ENCODE measurements around the gene ABCA4.

ABCA4 gene

DNA sequence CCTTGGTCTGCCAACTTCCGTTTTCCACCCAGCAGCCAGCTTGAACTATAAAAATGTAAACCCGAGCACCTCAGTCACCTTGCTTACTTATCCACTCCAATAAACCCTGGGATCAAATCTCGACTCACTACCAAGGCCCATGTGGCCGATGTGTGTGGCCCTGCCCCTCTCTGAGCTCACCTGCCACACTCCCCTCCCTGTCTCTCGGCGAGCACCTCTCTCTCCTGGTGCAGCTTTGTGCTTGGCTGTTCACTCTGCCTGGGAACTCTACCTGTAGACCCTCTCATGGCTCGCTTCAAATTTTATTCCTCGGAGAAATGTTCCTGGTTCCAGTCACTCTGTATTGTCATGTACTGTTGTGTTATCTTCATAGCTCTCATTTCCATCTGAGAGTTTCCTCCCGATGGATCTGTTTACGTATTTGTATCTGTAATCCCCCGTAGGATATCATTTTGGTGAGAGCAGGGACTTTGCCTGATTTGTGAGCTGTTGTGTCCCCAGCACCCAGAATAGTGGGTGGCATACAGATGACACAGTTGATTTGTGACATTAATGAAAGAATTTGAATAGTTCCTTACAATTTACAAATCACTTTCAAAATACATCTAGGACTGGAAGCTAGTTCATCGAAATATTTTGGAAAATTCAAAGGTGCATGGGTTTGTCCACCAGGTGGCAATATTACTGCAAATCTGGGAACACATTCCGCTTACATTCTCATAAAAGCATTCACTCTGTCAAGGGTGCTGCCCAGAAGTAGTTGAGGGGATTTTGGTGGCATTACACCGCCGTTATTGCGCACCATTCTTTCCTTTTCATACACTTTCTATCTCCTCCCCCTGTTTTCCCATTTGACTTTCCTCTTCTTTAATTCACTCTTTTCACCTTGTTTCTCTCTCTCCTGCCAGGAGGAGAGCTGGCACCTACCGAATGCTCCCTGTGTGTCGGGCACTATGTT lies 95.3 kb downstream of the ABCA4 start:
- no peak for DNase-seq

DNA sequence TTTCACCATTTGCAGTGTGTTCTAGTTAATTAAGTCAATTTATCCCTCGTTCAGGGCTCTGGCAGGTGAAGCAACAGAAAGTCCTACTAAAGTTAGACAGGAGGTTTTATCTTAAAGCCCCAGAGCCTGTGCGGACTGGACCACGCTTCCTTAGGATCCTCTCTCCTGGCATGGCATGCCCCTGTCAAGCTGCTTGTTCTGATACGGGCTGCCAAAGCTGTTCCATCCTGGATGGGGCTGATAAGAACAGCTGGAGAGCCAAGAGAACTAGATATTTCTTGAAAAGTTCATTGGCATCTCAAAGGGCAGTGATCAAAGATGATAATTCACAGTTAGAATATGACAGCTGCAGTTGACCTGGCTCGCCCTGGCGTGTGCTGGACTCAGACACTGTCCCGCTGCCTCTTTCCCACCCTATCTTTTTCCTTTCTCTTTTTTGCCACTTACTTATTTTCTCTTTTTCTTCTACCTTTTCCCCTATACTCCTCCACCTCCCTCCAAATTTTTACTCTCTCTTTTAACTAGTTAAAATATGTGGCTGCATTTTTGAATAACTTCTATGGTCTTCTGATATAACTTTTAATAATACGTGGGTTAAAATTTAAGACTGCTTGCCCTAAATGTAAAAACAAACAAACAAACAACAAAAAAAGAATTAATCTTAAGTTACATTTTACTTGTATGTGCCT lies 96.7 kb downstream of the ABCA4 start:
- DNase-seq: no peak

DNA sequence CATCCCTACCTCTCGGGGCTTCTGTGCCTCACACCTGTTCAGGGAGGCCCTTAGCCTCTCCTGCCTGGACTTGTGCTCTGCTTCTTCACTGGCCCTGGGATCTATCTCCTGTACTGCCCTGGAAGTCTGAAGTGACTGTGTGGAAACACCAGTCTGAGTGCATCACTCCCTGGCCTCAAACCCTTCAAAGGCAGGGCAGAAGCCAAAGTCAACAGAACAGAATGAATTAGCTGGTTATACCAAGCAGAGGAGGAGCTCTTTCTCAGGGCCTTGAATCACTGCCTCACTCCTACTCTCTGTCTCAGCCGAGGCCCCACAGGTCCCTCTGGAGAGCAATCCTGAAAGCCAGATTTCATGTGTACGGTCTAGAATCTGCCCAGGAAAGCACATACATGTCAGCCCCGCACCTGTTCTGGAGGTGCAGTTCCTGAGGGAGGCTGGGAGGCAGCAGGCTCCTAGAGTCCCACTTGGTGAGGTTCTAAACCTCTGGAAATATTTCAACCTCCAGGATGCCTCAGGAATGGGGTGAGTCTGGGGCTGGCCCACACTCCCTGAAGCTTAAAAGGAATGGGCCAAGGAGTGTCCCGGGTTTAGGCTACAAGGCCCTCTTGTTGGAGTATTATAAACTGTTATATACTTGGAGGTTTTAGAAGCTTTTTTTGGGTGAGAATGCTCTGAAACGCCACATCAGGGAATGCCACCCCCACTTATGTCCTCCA lies 98.3 kb downstream of the ABCA4 start:
- no peak for DNase-seq

DNA sequence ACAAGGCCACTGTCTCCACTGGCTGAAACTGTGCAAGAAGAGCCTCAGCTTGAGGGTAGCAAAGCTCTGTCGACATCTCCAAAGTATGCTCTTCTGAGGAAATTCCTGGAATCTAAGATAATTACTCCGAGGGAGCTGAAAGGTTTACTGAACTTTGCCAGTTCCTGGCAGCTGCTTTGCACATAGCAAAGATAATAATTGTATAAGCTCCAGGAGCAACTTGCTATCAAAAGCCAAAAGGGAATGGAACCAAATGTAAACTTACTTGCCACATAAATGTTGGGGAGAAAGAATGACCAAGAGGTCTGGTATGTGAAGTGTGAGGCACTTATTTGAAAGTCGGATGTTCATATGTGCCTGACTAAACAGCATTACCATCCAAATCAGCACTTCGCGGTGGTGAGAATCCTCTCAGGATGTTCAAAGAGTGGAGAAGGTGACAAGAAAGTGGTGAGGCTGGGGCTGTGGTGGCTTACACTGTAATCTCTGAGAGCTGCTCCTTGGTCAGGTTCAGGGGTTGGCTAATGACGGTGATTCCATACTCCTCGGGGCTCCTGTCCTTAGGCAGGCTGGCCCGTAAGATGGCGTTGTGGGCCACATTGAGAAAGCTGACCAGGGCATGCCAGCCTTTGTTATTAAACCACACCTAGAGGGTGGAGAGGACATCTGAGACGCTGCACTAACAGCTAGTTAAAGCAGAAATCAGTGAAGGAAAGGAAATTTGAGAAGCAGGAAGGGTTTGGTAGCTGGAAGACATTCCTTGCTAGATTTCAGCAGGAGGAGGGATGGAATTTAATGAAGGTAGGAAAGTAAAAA lies 100.0 kb downstream of the ABCA4 start:
- DNase-seq: no peak

DNA sequence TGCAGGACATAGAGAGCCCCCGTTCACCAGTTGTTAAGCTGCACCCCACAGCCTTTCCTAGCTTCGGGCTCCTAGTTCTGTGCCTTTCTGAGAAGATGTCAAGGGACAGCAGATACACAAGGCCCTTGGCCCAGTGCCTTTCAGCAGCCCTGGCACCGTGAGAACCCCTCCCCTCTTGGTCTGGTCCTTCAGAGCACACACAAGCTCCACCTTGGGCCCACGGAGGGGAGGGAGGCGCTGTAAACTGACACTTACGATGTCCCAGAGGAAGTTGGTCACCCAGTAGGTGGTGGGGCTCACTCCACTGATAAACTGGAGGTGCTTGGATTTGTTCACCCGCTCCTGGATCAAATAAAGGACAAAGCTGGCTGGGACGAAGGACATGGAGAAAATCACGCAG lies 101.6 kb downstream of the ABCA4 start:
- DNase-seq: no peak

DNA sequence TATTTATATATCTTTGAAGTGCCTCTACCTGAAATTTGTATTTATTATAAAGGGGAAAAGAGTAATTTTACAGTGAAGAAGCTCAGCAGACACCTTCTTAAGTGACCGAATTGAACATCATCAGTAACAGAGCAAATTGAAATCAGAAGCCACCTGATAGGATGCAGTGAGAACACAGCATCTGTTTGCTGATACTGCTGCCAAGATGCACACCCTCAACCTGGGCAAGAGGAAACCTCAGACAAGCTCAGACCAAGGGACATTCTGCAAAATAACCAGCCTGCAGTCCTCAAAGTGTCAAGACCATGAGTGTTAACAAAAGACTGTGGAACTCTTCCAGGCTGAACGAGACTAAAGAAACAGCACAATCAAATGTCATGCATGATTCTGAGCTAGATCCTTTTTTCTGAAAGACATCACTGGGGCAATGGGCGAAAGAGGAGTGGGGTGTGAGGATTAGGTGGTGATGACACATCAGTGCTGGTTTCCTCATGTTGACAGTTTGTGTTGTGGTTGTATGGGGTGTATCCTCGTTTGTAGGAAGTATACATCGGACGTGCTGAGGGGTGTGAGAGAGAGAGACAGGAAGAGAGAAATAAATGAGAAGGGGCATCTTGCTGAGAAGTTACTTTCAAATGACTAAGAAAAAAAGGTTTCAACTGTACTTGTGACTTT lies 103.7 kb downstream of the ABCA4 start:
- DNase-seq: no peak

DNA sequence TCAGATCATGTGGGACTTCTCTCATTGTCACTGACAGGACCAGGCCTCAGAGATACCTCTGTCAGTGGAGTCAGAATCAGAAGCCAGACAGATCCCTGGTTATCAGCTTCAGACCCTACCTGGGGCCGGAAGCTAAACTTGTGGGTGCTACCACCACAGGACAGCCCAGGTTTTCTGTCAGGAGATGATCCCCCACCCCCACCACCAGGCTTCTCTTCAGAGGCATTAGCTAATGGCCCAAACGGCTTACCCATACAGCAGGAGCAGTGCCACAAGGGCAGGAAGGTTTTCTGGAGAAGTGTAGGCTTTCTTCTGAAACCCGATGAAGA lies 105.5 kb downstream of the ABCA4 start:
- DNase-seq: no peak

DNA sequence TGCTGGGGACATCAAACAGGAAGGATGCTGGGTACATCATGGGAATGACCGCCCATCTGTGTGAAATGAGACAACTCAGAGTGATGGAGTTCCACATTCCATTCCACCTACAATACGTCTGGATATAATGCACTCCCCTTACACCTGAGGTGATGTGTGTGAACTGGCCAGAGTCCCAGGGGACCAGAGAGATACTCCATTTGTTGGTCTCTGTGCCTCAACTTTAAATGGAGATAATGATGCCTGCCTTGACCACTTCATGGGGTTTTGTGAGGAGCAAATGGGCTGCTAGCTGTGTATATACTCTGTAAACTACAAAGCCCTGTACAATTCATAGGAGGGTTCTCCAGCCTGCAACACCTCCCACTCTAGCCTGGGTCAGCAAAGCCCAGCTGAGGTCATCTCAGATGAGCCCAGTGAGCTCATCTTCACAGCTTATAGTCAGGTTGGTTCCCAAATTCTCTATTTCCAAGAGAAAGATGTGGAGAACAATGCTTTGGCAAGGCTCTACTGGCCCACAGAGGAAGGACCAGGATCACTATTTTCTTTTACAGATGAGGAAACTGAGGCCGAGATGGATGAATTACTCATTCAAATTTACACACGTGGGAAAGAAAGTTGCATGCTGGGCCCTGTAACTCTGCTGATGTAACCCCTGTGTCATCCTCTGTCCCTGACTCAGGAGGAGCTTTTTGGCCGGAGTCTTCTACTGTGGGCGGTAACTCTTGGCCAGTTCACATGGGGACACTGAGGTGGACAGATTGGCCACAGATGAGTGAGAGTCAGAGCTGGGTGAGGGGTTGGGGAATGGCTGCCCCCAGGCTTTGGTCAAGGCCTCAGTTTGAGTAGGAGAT lies 106.1 kb downstream of the ABCA4 start:
- no peak for DNase-seq

DNA sequence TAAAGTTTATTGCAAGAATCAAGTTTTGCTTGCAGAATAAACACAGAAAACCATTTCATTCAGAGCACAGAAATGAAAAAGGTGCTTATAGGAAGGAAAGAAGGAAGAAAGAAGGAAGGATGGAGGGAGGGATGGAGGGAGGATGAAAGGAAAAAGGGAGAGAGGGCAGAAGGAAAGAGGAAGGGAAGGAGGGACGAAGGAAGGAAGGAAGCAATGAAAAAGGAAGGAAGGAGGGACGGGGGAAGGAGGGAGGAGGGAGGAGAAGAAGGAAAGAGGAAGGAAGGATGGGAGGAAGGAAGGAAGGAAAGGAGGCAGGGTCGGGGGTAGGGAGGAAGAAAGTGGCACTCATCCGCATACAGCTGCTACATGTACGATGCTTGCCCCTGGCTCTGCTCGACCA lies 106.9 kb downstream of the ABCA4 start:
- no peak for DNase-seq

DNA sequence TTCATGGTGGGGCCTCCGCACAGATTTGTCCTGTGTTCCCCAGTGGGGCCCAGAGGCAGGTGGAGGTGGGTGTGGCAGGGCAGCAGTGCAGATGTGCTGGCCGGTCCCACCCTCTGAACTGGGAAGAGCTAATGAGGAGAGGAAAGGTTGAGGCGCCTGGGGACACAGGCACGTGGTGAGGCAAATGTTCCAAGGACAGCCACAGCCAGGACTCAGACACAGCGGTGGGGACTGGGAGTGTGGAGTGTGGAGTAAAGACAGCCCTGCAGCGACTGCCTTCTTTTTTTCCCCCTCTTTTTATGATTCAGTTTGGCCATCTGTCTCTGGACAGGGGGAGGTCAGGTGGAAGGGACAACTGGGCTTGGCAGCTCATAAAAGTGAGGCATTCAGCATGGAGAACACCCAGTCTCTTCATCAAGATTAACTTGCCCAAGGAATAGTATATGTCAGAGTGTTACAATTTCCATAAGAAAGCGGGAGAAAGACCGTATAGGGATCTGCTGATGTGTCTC lies 107.5 kb downstream of the ABCA4 start:
- no peak for DNase-seq

DNA sequence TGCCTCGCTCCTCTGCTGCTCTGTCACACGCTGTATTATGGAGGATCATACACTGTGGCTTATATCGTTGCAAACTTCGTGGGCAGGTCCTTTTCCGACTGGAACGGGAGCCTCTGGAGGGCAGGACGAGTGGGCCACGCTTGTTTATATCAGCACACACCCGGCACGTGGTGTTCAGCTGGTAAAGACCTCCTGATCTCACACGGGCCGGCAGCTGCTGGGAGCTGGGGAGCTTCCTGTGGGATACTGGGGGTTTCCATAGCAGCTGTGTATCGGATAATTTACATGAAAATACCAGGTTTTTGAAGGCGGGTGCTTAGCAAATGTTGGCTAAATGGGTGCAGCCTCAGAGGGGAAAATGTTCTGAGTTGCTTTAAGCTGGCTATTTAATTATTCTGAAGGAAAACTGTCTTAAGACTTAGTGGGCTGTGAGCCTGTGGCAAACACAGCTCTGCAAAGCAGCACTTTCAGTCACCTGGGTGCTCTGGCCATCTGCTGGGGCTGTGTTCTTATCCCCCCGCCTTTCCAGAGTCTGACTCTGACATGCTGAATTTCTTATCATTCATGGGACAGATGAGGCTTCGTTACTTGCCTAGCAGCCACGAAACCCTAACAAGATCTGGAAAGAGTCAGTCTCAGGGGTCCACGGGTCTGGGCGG lies 108.1 kb downstream of the ABCA4 start:
- DNase-seq: no peak

DNA sequence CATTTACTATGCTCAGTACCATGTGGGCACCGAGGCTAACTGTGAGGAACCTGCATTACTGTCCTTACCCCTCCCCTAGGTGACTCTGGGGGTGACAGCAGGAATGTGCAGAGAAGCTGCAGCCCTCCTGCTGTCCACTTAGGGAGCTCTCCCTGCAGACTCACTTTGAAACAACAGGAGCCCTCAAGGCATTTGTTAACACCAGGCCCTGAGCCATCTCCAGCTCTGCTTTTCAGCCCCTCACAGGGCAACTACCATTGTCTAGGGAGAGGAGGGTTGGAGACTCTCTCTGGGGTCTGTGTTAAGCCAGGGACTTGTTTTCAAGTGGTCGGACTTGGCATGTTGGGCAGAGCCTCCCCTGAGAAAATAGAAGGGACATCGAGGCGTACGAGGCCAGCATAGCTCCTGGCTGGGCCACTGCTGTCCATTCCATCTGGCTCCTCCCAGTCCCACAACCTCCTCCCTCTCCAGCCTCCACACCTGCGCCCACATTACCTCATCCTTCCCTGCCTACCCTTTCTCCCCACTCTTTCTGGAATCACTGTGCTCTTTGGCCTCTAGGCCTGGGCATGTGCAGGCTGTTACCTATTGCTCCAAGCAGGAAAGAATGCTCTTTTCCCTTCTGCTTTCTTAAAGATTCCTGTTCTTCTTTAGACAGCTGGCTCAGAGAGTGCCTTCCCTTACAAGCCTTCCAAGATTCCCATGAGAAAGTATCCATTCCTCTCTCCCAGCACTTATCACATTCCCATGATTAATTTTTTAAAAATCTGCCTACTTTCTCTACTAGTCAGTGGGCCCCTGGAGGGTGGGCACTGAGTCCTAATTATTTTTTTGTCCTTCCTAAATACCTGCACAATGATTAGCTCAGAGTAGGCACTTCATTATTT lies 109.0 kb downstream of the ABCA4 start:
- no peak for DNase-seq

DNA sequence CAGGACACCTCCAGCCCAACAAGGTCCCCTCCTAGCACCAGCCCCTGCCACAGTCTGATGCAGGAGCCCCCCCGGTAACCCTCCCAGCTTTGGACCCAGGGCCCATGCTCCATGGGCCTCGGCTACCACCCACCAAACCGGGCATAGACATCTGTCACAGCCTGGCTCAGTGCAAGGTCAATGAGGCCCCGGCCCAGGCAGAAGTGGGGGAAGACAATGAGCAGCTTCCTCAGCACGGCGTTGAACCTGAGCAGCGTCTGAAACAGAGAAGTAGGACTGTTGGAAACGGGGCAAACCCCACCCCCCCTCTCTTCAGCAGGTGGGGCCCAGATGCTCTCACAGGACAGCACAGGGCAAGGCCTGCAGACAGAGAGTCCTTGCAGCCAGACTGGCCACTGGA lies 109.8 kb downstream of the ABCA4 start:
- DNase-seq: no peak

DNA sequence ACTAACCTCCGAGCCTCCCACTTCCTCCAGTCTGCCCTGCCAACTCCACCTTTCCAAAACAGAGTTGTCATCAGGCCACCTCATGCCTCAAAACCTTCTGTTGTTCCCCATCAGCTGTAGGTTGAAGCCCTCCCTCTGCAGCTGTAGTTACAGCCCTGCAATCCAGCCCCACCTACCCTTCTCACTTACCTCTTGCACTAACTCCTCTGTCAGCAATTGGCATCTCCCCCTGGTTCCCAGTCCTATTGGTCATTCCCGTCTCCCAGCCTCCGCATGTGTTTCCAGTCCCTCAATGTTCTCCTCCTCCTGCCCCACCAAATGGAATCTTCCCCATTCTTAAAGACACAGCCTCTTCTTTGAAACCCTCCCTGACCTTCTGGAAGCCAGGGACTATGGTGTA lies 111.6 kb downstream of the ABCA4 start:
- DNase-seq: no peak

DNA sequence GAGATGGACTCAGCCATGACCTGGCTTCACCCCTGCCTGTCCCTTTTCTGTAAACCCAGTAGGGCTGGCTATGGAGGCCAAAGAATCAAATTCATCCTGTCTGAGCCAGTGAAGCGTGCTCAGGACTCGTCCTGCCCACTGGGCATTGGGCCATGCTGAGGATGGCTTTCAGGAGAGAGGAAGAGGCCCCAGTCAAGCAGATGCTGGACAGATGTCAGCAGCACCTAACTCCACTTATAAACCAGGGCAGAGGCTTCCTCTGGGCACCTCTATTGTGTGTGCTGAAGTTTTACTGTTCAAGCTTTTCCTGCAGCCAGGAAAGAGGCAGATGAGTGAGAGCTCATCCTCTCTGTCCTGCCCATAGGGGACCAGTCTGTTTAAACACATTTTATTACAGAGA lies 114.3 kb downstream of the ABCA4 start:
- DNase-seq: no peak

DNA sequence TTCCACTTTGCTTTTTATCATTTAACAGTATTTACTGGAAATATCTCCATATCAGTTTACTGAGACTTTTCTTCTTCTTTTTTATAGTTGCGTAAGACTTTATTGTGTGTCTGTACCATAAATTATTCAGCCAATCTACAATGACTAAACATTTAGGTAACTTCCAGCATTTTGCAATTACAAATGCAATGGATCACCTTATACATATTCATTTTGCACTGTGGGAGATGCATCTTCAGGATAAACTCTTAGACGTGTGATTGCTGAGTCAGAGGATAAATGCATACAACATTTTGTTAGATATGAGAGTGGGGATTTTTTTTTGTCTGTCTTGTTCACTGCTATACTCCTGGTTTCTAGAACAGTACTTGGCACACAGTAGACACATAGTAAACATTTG lies 116.0 kb downstream of the ABCA4 start:
- DNase-seq: no peak

DNA sequence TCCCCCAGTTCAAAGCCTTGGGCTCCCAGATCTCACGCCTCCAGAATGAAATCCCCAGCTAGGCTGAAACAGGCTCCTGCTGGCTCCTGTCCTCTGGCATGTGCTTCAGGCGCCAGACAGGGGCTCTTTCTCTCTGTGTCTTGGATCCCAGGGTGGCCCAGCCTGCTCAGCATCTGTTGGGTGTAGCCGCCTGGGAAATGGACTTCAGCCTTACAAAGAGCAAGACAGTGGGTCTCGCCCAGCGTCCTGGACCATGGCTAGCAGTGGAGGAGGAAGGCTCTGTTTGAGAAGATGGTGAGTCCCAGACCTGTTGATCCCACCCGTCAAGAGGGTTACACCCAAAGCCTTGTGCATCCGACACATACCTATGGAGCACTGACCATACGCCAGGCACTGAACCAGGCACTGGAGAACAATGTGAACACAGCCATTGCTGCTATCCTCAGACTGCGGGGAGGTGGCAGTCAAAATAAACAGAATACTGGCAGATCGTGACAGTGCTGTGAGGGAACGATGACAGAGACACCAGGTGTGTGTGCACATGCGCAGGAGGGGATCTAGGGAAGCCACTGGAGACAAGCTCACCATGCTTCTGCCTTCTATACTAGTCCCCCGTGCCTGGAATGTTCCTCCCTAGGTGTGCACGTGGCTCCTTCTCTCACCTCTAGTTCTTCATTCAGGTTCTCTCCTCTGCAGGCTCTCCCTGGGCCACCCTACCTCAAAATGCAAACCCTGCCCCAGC lies 118.7 kb downstream of the ABCA4 start:
- no peak for DNase-seq

DNA sequence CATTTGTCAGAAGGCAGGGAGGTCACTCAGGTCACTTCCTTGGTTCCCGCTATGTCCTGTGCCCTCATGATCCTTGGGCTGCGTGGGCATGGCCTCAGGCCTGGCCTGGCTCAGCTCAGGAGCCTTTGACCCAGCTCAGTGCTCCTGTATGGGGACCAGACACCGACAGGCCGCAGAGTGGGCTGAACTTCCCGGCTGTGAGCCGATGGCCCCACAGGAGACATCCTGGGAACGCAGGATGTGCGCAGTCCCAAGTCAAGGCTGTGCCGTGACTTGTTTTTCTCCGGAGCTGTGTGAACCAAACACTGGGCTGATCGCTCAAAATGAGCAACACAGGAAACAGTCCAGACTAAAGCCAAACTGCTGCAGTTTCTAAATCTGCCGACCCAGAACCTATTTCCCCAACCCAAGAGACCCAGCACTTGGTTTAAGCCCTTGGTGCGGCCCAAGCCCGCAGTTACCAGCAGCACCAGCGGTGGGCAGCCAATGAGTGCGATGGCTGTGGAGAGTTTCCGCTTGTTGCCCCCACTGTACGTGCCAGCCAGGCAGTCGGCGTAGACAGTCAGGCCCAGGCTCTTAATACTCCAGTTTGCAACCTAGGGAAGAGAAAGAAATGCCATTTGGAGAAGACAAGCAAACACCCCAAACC lies 119.4 kb downstream of the ABCA4 start:
- DNase-seq: no peak

Data from cortex of kidney (tissue), 1 donor.